Measurements from ENCODE around the gene APH1B. TPM values are rescaled to one million over a fixed set of nuclear protein-coding genes. Genes with fewer than 3 reads are reported as not detected.

The APH1B gene
- total RNA-seq, 1 experiment from 2014 or later: 20.9 TPM

GRCh38 chr15:63357061-63357460 lies 79.7 kb downstream of the APH1B start:
- H4K8ac ChIP-seq (replicated peaks; ENCODE audit: insufficient read length, low read depth, low read length): no peak overlapping the region
- H3K4me1 Mint-ChIP-seq: peaks cover 13 to 16% of the 10 kb centered on the region in 2 experiments
- H2BK12ac ChIP-seq (ENCODE audit: insufficient read length, low read depth, low read length): no peak overlapping the region
- H3K27ac Mint-ChIP-seq: no peak overlapping the region
- no peak overlapping the region for H4K91ac ChIP-seq (ENCODE audit: insufficient read length, low read depth, low read length)
- no peak overlapping the region for H3K56ac ChIP-seq (ENCODE audit: insufficient read length, low read depth, low read length)
- H3K79me2 ChIP-seq (ENCODE audit: insufficient read depth, low read length): no peaks in the 10 kb centered on the region
- H3K18ac ChIP-seq (ENCODE audit: insufficient read length, low read depth, low read length): no peak overlapping the region
- H3K9me3 Mint-ChIP-seq: no peaks in the 10 kb centered on the region
- H3K79me1 ChIP-seq (ENCODE audit: insufficient read depth, low read depth, low read length, poor library complexity, severe bottlenecking): no peaks in the 10 kb centered on the region
- H3K23me2 ChIP-seq (ENCODE audit: insufficient read length, low read depth, low read length, poor library complexity, severe bottlenecking): no peaks in the 10 kb centered on the region
- no peak overlapping the region for H2AFZ ChIP-seq (ENCODE audit: low read length)
- no peak for TF ChIP-seq CTCF (conservative IDR thresholded peaks at IDR 0.05)
- H3K9ac ChIP-seq (ENCODE audit: extremely low read depth, insufficient read length, low read length): no peak overlapping the region
- H3K4me3 Mint-ChIP-seq: no peak overlapping the region
- H3K4ac ChIP-seq (ENCODE audit: low read depth, low read length): no peak overlapping the region
- H2BK120ac ChIP-seq (ENCODE audit: low read depth, low read length, poor library complexity, severe bottlenecking): no peak overlapping the region
- H3K36me3 Mint-ChIP-seq (ENCODE audit: insufficient read depth in 1 of 3, low read depth in 3 of 3): no peaks in the 10 kb centered on the region; a peak in 1 of 7 replicates
- H3K4me2 ChIP-seq (ENCODE audit: insufficient read depth, insufficient read length, low read length): no peak overlapping the region
- no peak overlapping the region for H2BK15ac ChIP-seq (ENCODE audit: low read depth, low read length)
- WGBS (ENCODE audit: extremely low coverage, insufficient read length, low lambda C conversion rate): no CpG with 5 or more reads among the region's 4 CpGs
- H4K20me1 ChIP-seq (ENCODE audit: control insufficient read depth, insufficient read depth, insufficient read length): no peaks in the 10 kb centered on the region
- no peaks in the 10 kb centered on the region for H3K9me3 ChIP-seq (ENCODE audit: control insufficient read depth, low read depth, low read length)
- peaks cover under 1% of the 10 kb centered on the region; the same call in 1 of the 2 replicates for H3K4me1 ChIP-seq (ENCODE audit: insufficient read depth, low read length)
- no peak overlapping the region for H3K23ac ChIP-seq (ENCODE audit: insufficient read length, low read depth, low read length)
- peaks cover 6% of the 10 kb centered on the region for H3K27me3 Mint-ChIP-seq (ENCODE audit: low read depth)
- H3K27ac ChIP-seq (ENCODE audit: insufficient read length, low read depth, low read length): no peak overlapping the region
- H3K27me3 ChIP-seq (ENCODE audit: insufficient read depth, low read length): no peaks in the 10 kb centered on the region
- no peak overlapping the region for H3T11ph ChIP-seq (ENCODE audit: low read length)
- H4K5ac ChIP-seq (ENCODE audit: insufficient read length, low read depth, low read length): no peak overlapping the region
- H3K14ac ChIP-seq (ENCODE audit: insufficient read depth, low read length): no peak overlapping the region
- H2AK5ac ChIP-seq (ENCODE audit: insufficient read length, low read length): no peak overlapping the region
- H2BK5ac ChIP-seq (ENCODE audit: insufficient read length, low read length): no peak overlapping the region
- no peak for DNase-seq
- H2BK20ac ChIP-seq (ENCODE audit: low read depth, low read length, poor library complexity, severe bottlenecking): no peak overlapping the region
